Kidney epithelial cell (primary cell): ENCODE data around the gene DLX2. TPM values are rescaled to one million over a fixed set of nuclear protein-coding genes. Genes with fewer than 3 reads are reported as not detected.

Source experiments
- DNase-seq: peaks from one replicate; pipeline ENCODE4 v3.0.0-alpha.2; 2010; ENCODE audit warnings: low read depth
- H3K27me3 ChIP-seq: 2 replicates; pipeline ENCODE4 v1.6.0; 2011; ENCODE audit warnings: low read length; ENCODE audit not compliant: control insufficient read depth, insufficient read depth
- H3K36me3 ChIP-seq: 2 replicates; pipeline ENCODE4 v1.5.1; 2011; ENCODE audit warnings: low read length; ENCODE audit not compliant: control insufficient read depth, insufficient read depth
- H3K4me3 ChIP-seq: 2 replicates; pipeline ENCODE4 v1.5.1; 2011; ENCODE audit warnings: low read depth, mild to moderate bottlenecking, control low read depth, low read length
- total RNA-seq: library from RNA; depleted of rRNA; stranded (reverse); fragments of >200 nt; gene quantifications from 2 replicates; pipeline ENCODE4 v1.2.3, GENCODE V29; 2015
- TF ChIP-seq, protein P1 (sequence below): IDR thresholded peaks from 2 replicates; pipeline ENCODE4 v1.5.1; 2011; ENCODE audit warnings: mild to moderate bottlenecking, moderate library complexity, low read length, control low read depth, inconsistent platforms; ENCODE audit not compliant: insufficient read depth, poor library complexity, severe bottlenecking

DLX2 gene
- total RNA-seq, 1 donor from 2014 or later: 0.08 TPM

DNA sequence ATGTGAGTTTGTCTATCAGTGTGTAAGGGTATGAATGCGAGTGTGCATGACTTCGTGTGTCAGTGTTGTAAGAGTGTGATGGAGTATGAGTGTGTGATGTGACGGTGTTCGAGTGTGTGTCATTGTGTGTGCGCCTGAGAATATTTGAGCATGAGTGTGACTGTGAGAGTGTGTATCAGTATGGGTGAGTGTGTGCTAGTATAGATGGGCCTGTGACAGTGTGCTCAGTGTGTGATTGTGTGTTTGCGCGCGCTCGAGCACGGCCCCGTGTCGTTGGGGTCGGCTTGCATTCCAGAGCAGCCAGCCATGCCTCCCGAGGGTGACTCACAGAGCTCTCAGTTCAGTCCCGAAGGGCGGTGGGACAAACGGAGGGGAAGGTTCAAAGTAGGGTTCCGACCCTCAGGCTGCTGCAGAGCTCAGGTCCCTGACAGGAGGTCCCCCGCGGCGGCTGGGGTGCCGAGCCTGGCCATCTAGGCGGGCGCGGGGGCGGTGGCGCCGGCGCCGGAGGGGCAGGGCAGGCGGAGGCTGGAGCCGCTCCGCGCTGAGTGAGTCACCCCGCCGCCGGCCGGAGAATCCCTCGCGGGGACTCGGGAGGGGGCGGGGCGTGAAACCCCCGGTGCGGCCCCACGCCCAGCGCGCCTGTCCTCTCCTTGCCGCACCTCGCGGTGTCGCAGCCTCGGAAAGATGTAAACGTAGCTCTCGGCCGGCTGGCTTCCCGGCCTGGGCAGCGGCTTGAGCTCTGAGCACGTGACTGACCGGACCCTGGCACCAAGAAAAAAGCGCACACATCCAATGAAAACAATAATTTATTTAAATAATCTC lies 3.8 kb downstream of the DLX2 start:
- Histone ChIP-seq H3K27me3 (peaks cover 66% of the 10 kb centered on the region), H3K4me3 (peak overlapping the region; percentile 26), H3K36me3 (no peaks in the 10 kb centered on the region)
- TF ChIP-seq, protein P1, sequence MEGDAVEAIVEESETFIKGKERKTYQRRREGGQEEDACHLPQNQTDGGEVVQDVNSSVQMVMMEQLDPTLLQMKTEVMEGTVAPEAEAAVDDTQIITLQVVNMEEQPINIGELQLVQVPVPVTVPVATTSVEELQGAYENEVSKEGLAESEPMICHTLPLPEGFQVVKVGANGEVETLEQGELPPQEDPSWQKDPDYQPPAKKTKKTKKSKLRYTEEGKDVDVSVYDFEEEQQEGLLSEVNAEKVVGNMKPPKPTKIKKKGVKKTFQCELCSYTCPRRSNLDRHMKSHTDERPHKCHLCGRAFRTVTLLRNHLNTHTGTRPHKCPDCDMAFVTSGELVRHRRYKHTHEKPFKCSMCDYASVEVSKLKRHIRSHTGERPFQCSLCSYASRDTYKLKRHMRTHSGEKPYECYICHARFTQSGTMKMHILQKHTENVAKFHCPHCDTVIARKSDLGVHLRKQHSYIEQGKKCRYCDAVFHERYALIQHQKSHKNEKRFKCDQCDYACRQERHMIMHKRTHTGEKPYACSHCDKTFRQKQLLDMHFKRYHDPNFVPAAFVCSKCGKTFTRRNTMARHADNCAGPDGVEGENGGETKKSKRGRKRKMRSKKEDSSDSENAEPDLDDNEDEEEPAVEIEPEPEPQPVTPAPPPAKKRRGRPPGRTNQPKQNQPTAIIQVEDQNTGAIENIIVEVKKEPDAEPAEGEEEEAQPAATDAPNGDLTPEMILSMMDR: no peak
- peak; percentile 71 for DNase-seq

DNA sequence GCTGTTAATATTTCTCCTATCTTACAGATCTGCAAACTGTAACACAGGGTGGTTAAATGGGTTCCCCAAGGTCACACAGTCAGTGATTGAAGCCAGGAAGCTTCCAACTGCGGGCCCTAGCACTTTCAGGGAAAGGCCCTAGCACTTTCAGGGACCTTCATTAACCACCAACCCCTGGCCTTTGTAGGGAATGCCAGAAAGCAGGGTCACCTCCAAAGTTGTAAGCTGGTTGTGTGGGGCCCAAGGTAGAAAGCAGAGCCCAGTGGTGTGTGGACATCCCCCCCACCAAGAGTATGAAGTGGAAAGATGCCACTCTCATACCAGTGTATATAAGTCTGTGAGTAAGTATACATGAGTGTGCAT lies 4.4 kb downstream of the DLX2 start:
- Histone ChIP-seq H3K27me3 (peaks cover 72% of the 10 kb centered on the region), H3K4me3 (no peak overlapping the region), H3K36me3 (no peaks in the 10 kb centered on the region)
- TF ChIP-seq, protein P1: no peak
- no peak for DNase-seq

DNA sequence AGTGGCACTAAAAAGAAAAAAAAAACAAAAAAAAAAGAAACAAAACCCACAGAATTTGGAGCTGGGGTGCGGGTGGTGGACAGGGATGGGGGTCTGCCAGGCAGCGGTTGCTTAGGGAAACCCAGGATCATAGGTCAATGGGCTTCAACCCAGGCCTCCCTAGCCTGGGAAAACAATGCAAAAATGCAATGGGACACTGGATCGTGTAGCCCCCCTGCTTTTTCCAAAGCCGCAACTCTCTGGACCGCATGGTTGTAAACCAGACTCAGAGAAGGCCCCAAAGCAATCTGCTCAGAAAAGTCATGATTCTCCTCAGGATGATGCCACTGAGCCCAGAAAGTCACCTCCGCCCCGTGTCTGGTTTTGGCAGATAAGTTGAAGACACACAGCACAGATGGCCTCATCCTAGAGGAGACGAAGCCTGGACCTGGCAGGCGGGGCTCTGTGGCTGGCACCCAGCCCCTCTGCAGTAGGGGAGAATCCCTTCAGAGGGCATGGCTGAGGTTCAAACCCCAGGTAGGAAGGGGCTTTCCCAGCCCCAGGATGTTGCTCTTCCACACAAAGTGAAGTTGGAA lies 5.1 kb downstream of the DLX2 start:
- Histone ChIP-seq H3K36me3 (no peaks in the 10 kb centered on the region), H3K4me3 (no peak overlapping the region), H3K27me3 (peaks cover 75% of the 10 kb centered on the region)
- no peak for DNase-seq
- TF ChIP-seq, protein P1: no peak

DNA sequence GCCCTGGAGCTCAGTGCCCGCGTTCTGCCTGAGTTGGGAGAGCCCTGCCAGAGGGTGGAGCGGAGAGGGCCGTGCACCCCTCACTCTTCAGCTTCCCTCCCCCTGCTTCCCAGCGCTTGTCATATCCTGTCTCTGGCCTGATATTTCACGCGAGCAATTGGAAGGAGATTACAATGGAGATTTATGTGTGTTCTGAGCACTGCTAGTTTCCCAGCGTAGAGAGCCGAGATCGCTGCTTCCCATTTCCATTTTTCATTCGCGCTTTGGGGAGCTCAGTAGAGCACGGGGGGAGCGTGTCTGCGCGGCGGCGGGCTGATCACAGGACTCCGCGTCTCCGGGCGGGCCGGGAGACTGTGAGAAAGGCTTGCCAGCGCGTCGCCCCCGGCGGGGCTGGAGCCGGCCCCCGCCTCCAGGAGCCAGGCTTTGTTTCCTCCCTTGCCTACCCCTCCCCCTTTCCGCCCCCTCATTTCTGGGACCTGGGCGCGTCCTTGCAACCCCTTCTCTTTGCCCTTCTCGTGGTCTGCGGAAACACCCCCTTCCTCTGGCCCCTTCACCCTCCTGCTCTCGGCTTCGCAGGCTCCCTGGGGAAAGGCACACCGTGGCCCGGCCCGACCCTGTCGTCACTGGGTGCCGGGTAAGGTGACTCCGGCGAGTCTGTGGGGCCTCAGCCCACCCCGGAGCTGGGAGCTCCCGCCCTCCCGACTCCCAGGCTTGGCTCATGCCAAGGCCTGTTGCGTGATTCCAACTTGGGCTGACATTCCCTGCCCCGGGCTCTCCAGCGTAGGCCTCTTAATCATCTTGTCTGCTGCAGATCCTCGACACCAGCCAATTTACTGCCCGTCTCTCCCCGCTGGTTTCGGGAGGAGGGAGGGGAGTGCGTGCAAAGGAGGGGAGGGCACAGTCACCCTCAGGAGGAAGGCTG lies 5.8 kb downstream of the DLX2 start:
- Histone ChIP-seq H3K36me3 (no peaks in the 10 kb centered on the region), H3K4me3 (peak overlapping the region; percentile 19), H3K27me3 (peaks cover 73% of the 10 kb centered on the region)
- DNase-seq: no peak
- TF ChIP-seq, protein P1: no peak

DNA sequence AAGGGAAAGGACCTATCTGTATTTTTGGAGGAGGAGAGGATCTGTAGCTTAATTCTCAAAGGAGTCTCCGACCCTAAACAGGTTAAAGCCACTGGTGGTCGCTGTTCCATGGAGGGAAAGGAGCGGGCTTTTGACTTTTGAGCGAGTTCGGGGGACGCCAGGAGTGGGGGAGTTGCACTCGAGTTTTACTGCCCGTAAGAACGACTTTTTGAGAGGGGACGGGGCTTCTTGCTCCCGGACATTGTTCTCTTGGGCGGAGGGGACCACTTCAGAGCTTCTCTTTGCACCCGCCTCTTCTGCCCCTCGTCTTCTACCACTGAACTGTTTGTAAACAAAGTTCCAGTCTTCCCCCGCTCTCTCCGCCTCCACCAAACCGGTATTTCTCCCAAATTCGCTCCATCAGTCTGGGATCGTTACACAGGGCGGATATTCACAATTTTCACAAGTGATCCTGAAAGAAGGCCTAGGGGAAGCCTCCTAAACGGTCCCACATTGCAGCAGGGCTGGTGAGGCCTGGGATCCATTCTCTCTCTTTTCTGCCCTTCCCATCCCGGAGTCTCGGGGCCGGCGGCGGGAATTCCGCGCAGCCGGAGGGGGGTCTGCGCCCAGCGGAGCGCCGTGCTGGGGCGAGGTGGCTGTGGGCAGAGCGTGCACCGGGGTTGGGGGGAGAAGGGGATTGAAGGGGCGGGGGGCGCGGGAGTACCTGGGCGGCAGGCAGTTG lies 6.6 kb downstream of the DLX2 start:
- Histone ChIP-seq H3K27me3 (peaks cover 71% of the 10 kb centered on the region), H3K36me3 (no peaks in the 10 kb centered on the region), H3K4me3 (peak overlapping the region; percentile 19)
- DNase-seq: no peak
- TF ChIP-seq, protein P1: peak; percentile 30
